Activated T-helper 1 cell treated with anti-CD3 and anti-CD28 coated beads, Interleukin-12 subunit alpha, Interleukin-12 subunit beta, Interleukin-2, Interleukin-4 antibody, amounts not matched to agents 30 ng/mL and 10 ng/mL and 1 ng/mL, durations not matched to agents 14 hours and 24 hours and 36 hours (primary cell): Measurements from ENCODE around the gene MYO1H. TPM values are rescaled to one million over a fixed set of nuclear protein-coding genes. Genes with fewer than 3 reads are reported as not detected.
"Not testable (repeated sequence)": the region's sequence is repeated elsewhere in the genome, so short reads cannot be mapped to it uniquely, and the experiment has no call there.

Source experiments
- DNase-seq: peaks from one replicate; pipeline ENCODE4 v3.0.0; 2021; ENCODE audit warnings: low spot score
- H3K27ac Mint-ChIP-seq: one replicate; pipeline ENCODE4 v1.8.0; 2021; ENCODE audit warnings: mild to moderate bottlenecking, mixed read lengths
- H3K27me3 Mint-ChIP-seq: one replicate; pipeline ENCODE4 v1.8.0; 2022; ENCODE audit warnings: mild to moderate bottlenecking, moderate library complexity, mixed read lengths; ENCODE audit not compliant: insufficient read depth
- H3K36me3 Mint-ChIP-seq: one replicate; pipeline ENCODE4 v1.8.0; 2021; ENCODE audit warnings: low read depth, mixed read lengths
- H3K4me1 Mint-ChIP-seq: one replicate; pipeline ENCODE4 v1.8.0; 2021; ENCODE audit warnings: low read depth, mixed read lengths
- H3K4me3 Mint-ChIP-seq: one replicate; pipeline ENCODE4 v1.8.0; 2021; ENCODE audit warnings: mild to moderate bottlenecking, moderate library complexity, mixed read lengths
- H3K9me3 Mint-ChIP-seq: one replicate; pipeline ENCODE4 v1.8.0; 2021; ENCODE audit warnings: mixed read lengths
- intact Hi-C: fragments of 100-400 bp; cut with micrococcal nuclease; formaldehyde crosslinking; loops from one replicate; pipeline ENCODE4 v1.15.1; 2024
- total RNA-seq: library from RNA; stranded (reverse); gene quantifications from 2 replicates; pipeline ENCODE4 v1.2.3, GENCODE V29; 2022

MYO1H gene
- total RNA-seq, 1 donor from 2014 or later, result not detected

- peaks cover 10% of the 10 kb centered on the region for H3K4me1 Mint-ChIP-seq
- no peak overlapping the region for H3K27ac Mint-ChIP-seq
- no peaks in the 10 kb centered on the region for H3K36me3 Mint-ChIP-seq
- peak; percentile 68 for DNase-seq
- intact Hi-C loops, result loop anchor here (1.0 to 2.0 kb wide), 2 partner anchors 44 to 342 kb away; partner anchors contain the start of genes KCTD10 and UBE3B
- H3K4me3 Mint-ChIP-seq, result peak overlapping the region; percentile 26
- no peaks in the 10 kb centered on the region for H3K9me3 Mint-ChIP-seq
- peaks cover 2% of the 10 kb centered on the region for H3K27me3 Mint-ChIP-seq
These were observed 85.2 kb downstream of the MYO1H start for GRCh38 chr12:109432842-109433304.

DNA sequence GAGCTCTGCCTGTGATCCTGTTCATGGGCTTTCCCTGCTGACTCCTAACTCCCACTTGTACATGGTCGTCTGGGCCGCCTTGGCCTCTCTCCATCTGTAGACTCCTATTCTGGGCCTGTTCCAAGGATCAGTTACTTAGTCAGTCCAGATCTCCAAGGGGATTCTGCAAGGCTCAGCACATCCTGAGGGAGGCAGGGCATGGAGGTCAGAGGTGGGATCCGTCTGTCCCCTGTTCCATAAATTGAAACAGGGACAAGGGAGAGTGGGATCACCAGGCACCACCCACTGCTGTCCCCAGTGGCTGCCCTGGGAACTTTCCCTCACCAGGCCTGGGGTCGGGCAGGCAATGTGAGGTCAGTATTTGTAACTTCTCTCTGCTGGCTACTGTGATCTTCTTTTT, 85.9 kb downstream of the MYO1H start:
- intact Hi-C loops, result loop anchor here (2.0 kb wide), 1 partner anchor 43 kb away; the partner anchor contains the start of genes KCTD10 and UBE3B
- Mint-ChIP-seq H3K36me3 (no peaks in the 10 kb centered on the region), H3K9me3 (no peaks in the 10 kb centered on the region), H3K4me1 (peaks cover 10% of the 10 kb centered on the region), H3K27ac (no peak overlapping the region), H3K27me3 (peaks cover 2% of the 10 kb centered on the region), H3K4me3 (no peak overlapping the region)
- DNase-seq, result no peak

DNA sequence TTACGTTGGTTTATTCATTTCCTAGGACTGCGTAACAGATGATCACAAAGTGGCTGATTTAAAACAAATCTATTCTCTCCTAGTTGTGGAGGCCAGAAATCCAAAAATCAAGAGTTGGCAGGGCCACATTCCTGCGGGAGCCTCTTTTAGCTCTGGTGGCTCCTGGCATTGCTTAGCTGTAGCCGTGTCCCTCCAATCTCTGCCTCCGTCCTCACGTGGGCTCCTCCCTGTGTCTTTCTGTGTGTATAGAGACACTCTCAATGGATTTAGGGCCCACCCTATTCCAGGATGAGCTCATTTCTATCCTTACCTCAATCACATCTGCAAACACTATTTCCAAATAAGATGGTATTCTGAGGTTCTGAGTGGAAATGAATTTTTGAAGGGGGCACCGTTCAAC, 86.9 kb downstream of the MYO1H start:
- no peaks in the 10 kb centered on the region for H3K9me3 Mint-ChIP-seq
- H3K4me1 Mint-ChIP-seq, result peaks cover 10% of the 10 kb centered on the region
- intact Hi-C loops, result no loop called here
- no peaks in the 10 kb centered on the region for H3K36me3 Mint-ChIP-seq
- no peak overlapping the region for H3K4me3 Mint-ChIP-seq
- no peak overlapping the region for H3K27ac Mint-ChIP-seq
- H3K27me3 Mint-ChIP-seq, result peaks cover 2% of the 10 kb centered on the region
- DNase-seq, result no peak

- Mint-ChIP-seq H3K27ac (no peak overlapping the region), H3K4me1 (peaks cover 10% of the 10 kb centered on the region), H3K9me3 (no peaks in the 10 kb centered on the region), H3K4me3 (no peak overlapping the region), H3K36me3 (no peaks in the 10 kb centered on the region), H3K27me3 (no peaks in the 10 kb centered on the region)
- intact Hi-C loops, result no loop called here
- no peak for DNase-seq
These were observed 87.9 kb downstream of the MYO1H start for GRCh38 chr12:109435428-109436187.

GRCh38 chr12:109436188-109436560, 88.5 kb downstream of the MYO1H start:
- H3K36me3 Mint-ChIP-seq, result no peaks in the 10 kb centered on the region
- H3K27me3 Mint-ChIP-seq, result no peaks in the 10 kb centered on the region
- no peak overlapping the region for H3K27ac Mint-ChIP-seq
- intact Hi-C loops, result no loop called here
- H3K4me3 Mint-ChIP-seq, result no peak overlapping the region
- DNase-seq, result no peak
- H3K4me1 Mint-ChIP-seq, result peaks cover 10% of the 10 kb centered on the region
- H3K9me3 Mint-ChIP-seq, result no peaks in the 10 kb centered on the region

- H3K36me3 Mint-ChIP-seq, result no peaks in the 10 kb centered on the region
- H3K4me1 Mint-ChIP-seq, result no peaks in the 10 kb centered on the region
- H3K4me3 Mint-ChIP-seq, result no peak overlapping the region
- DNase-seq, result no peak
- H3K9me3 Mint-ChIP-seq, result no peaks in the 10 kb centered on the region
- H3K27me3 Mint-ChIP-seq, result no peaks in the 10 kb centered on the region
- intact Hi-C loops, result no loop called here
- no peak overlapping the region for H3K27ac Mint-ChIP-seq
These were observed 91.5 kb downstream of the MYO1H start for GRCh38 chr12:109439181-109439580.

DNA sequence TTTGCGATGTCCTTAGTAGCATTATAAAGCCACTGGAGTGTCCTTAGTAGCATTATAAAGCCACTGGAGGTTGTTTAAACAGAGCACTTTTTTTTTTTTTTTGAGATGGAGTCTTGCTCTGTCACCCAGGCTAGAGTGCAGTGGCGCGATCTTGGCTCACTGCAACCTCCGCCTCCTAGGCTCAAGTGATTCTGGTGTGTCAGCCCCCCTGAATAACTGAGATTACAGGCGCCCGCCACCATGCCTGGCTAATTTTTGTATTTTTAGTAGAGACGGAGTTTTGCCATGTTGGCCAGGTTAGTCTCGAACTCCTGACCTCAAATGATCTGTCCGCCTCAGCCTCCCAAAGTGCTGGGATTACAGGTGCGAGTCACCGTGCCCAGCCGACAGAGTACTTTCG, 92.3 kb downstream of the MYO1H start:
- H3K27ac Mint-ChIP-seq, H3K4me3 Mint-ChIP-seq, intact Hi-C loops, H3K36me3 Mint-ChIP-seq, H3K4me1 Mint-ChIP-seq, H3K9me3 Mint-ChIP-seq, H3K27me3 Mint-ChIP-seq, DNase-seq: not testable (repeated sequence)

DNA sequence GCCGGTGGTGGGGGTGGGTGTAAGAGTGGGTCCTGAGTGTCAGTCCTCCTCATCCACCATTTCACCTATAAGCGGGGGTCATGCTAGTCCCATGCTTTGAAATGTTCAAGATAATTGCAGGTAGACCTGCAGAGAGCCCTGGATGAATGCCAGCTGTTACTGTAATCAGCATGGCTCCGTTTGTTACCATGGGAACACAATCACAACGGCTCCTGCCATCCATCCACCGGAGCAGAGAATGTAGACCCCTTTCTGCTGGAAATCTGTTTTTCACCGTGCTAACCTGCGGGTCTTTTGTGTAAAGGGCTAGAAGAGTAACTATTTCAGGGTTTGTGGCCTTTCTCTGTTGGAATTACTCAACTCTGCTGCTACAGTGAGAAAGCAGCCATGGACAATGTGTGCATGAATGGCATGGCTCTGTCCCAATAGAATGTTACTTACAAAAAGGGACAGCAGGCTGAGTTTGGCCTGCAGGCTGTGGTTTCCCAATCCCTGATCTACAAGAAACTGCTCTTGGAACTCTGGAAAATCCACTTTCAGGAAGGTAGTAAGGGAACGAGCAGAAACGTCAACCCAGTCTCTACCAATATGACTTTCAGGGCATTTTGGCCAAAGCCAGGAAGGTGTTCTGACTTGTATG, 93.3 kb downstream of the MYO1H start:
- H3K27me3 Mint-ChIP-seq, result no peaks in the 10 kb centered on the region
- DNase-seq, result no peak
- H3K9me3 Mint-ChIP-seq, result no peaks in the 10 kb centered on the region
- intact Hi-C loops, result no loop called here
- no peak overlapping the region for H3K4me3 Mint-ChIP-seq
- peaks cover 4% of the 10 kb centered on the region for H3K36me3 Mint-ChIP-seq
- H3K4me1 Mint-ChIP-seq, result no peaks in the 10 kb centered on the region
- no peak overlapping the region for H3K27ac Mint-ChIP-seq

- Mint-ChIP-seq H3K9me3 (no peaks in the 10 kb centered on the region), H3K4me1 (no peaks in the 10 kb centered on the region), H3K4me3 (no peak overlapping the region), H3K36me3 (peaks cover 4% of the 10 kb centered on the region), H3K27ac (no peak overlapping the region), H3K27me3 (no peaks in the 10 kb centered on the region)
- no peak for DNase-seq
- intact Hi-C loops, result no loop called here
These were observed 96.1 kb downstream of the MYO1H start for GRCh38 chr12:109443794-109444193.

- no peak overlapping the region for H3K27ac Mint-ChIP-seq
- no peaks in the 10 kb centered on the region for H3K27me3 Mint-ChIP-seq
- peaks cover 4% of the 10 kb centered on the region for H3K36me3 Mint-ChIP-seq
- H3K4me1 Mint-ChIP-seq, result no peaks in the 10 kb centered on the region
- no peak for DNase-seq
- intact Hi-C loops, result no loop called here
- no peaks in the 10 kb centered on the region for H3K9me3 Mint-ChIP-seq
- no peak overlapping the region for H3K4me3 Mint-ChIP-seq
These were observed 96.6 kb downstream of the MYO1H start for GRCh38 chr12:109444259-109444658.

- H3K27ac Mint-ChIP-seq, result no peak overlapping the region
- H3K36me3 Mint-ChIP-seq, result peaks cover 6% of the 10 kb centered on the region
- intact Hi-C loops, result no loop called here
These were observed 97.5 kb downstream of the MYO1H start for GRCh38 chr12:109445191-109445609.

GRCh38 chr12:109446869-109447268, 99.2 kb downstream of the MYO1H start:
- no peaks in the 10 kb centered on the region for H3K27me3 Mint-ChIP-seq
- no peak for DNase-seq
- no peaks in the 10 kb centered on the region for H3K9me3 Mint-ChIP-seq
- no peaks in the 10 kb centered on the region for H3K4me1 Mint-ChIP-seq
- H3K27ac Mint-ChIP-seq, result no peak overlapping the region
- intact Hi-C loops, result no loop called here
- peaks cover 14% of the 10 kb centered on the region for H3K36me3 Mint-ChIP-seq
- H3K4me3 Mint-ChIP-seq, result no peak overlapping the region

More at GRCh38 chr12:109445191-109445609, 97.5 kb downstream of the MYO1H start:
- Mint-ChIP-seq H3K9me3 (no peaks in the 10 kb centered on the region), H3K4me1 (no peaks in the 10 kb centered on the region), H3K27me3 (no peaks in the 10 kb centered on the region), H3K4me3 (no peak overlapping the region)
- DNase-seq, result no peak

GRCh38 chr12:109447482-109447881, 99.8 kb downstream of the MYO1H start:
- DNase-seq, result no peak
- Mint-ChIP-seq H3K4me1 (no peaks in the 10 kb centered on the region), H3K36me3 (peaks cover 20% of the 10 kb centered on the region), H3K9me3 (no peaks in the 10 kb centered on the region), H3K27ac (no peak overlapping the region), H3K4me3 (no peak overlapping the region), H3K27me3 (no peaks in the 10 kb centered on the region)
- intact Hi-C loops, result no loop called here
